ENCODE measurements around the gene UCP3.
"Not testable (repeated sequence)": the region's sequence is repeated elsewhere in the genome, so short reads cannot be mapped to it uniquely, and the experiment has no call there.

- TF ChIP-seq EZH2 (IDR thresholded peaks at IDR 0.05; ENCODE audit: low read depth, low read length, severe bottlenecking); RAD21 (IDR thresholded peaks at IDR 0.05 in 1 of 2, conservative IDR thresholded peaks at IDR 0.05 in 1 of 2; ENCODE audit: low read depth in 2 of 2, low read length in 2 of 2); POLR2A (IDR thresholded peaks at IDR 0.05; ENCODE audit: control extremely low read depth in 1 of 2, low read depth in 2 of 2, low read length in 2 of 2); EP300 (IDR thresholded peaks at IDR 0.05; ENCODE audit: borderline replicate concordance in 1 of 2, low read depth in 2 of 2, low read length in 2 of 2); SRF (IDR thresholded peaks at IDR 0.05; ENCODE audit: low read depth, low read length); TAF1 (IDR thresholded peaks at IDR 0.05; ENCODE audit: low read depth, low read length); PHF8 (conservative IDR thresholded peaks at IDR 0.05; ENCODE audit: low read depth, low read length); SP1 (IDR thresholded peaks at IDR 0.05; ENCODE audit: low read depth, low read length); CTCF (IDR thresholded peaks at IDR 0.05; ENCODE audit: control extremely low read depth in 1 of 3, insufficient read depth in 1 of 3, low read depth in 1 of 3, low read length in 3 of 3); GABPA (IDR thresholded peaks at IDR 0.05; ENCODE audit: borderline replicate concordance, insufficient read depth, low read length): not testable (repeated sequence)
These were observed 23.2 kb downstream of the UCP3 start for GRCh38 chr11:73985661-73986060.

All from H1 (cell line).